ENCODE results near the gene CD8A. TPM values are rescaled to one million over a fixed set of nuclear protein-coding genes. Genes with fewer than 3 reads are reported as not detected.

Gene CD8A
- total and polyA plus RNA-seq, 2 of the 8 experiments (the other 6 are each of a cell fraction or from before 2014, with no cell fraction given), result 0.14 to 0.39 TPM

Other genes starting within 250 kb of the CD8A start
- gene CHMP3, start 227.5 kb downstream of the CD8A start, total RNA-seq (2021; fragmentation: NEBNext Ultra II Directional; extraction: Animal tissue kit (Norgen Biotek cat#: 25700)), result 21.7 and 21.9 TPM in 2 replicates
- gene CHMP3, start 227.5 kb downstream of the CD8A start, polyA plus RNA-seq (2011; rRNA removed), result 7.9 and 11.7 TPM in 2 replicates
- gene RNF103, start 167.0 kb downstream of the CD8A start, total RNA-seq (2021; fragmentation: NEBNext Ultra II Directional; extraction: Animal tissue kit (Norgen Biotek cat#: 25700)), result 6.0 and 7.4 TPM in 2 replicates
- 2.7 and 3.3 TPM in 2 replicates for gene RNF103, start 167.0 kb downstream of the CD8A start, polyA plus RNA-seq (2011; rRNA removed)
- gene RMND5A, start 70.6 kb downstream of the CD8A start, total RNA-seq (2021; fragmentation: NEBNext Ultra II Directional; extraction: Animal tissue kit (Norgen Biotek cat#: 25700)), result 59.9 and 66.2 TPM in 2 replicates
- gene RMND5A, start 70.6 kb downstream of the CD8A start, polyA plus RNA-seq (2011; rRNA removed), result 21.0 and 22.1 TPM in 2 replicates
- gene CD8B, start 71.0 kb upstream of the CD8A start, total RNA-seq (2021; fragmentation: NEBNext Ultra II Directional; extraction: Animal tissue kit (Norgen Biotek cat#: 25700)), result 0.35 and 0.57 TPM in 2 replicates
- gene CD8B, start 71.0 kb upstream of the CD8A start, polyA plus RNA-seq (2011; rRNA removed), result 0.52 and 0.63 TPM in 2 replicates
- gene RGPD1, start 151.2 kb upstream of the CD8A start, total RNA-seq (2021; fragmentation: NEBNext Ultra II Directional; extraction: Animal tissue kit (Norgen Biotek cat#: 25700)), result 1.9 and 3.1 TPM in 2 replicates
- gene RGPD1, start 151.2 kb upstream of the CD8A start, polyA plus RNA-seq (2011; rRNA removed), result 0.09 and 0.88 TPM in 2 replicates
- gene PLGLB1, start 230.9 kb upstream of the CD8A start, total RNA-seq (2021; fragmentation: NEBNext Ultra II Directional; extraction: Animal tissue kit (Norgen Biotek cat#: 25700)), result 0.54 TPM in 1 of 2 replicates, not detected in the other
- 0.14 TPM in 2 replicates for gene PLGLB1, start 230.9 kb upstream of the CD8A start, polyA plus RNA-seq (2011; rRNA removed)